ENCODE data around the gene ZNF787. TPM values are rescaled to one million over a fixed set of nuclear protein-coding genes. Genes with fewer than 3 reads are reported as not detected.

ZNF787 gene

DNA sequence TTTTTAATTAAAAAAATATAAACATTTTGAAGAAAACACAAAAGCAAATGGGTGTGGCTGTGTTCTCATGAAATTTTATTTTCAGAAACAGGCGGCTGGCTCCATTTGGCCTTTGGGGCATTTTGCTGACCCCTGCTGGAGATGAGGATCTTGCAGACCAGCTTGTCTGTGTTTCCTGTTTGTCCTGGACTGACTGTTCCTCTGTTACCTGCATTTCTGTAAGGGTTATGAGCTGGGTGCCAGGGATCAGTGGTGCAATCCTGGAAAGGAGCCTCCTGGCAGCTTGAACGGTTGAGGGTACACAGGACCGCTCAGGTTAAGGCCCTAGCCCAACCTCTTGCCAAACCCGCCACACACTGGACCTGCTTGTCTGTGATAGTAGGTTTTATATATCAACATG lies 49.9 kb downstream of the ZNF787 start:
- H3K4me3 ChIP-seq (ENCODE audit: low read length) = no peak overlapping the region
- no peaks in the 10 kb centered on the region for H3K27me3 ChIP-seq (ENCODE audit: control insufficient read depth, insufficient read depth, low read length)
- H3K4me2 ChIP-seq (ENCODE audit: low read length) = no peak overlapping the region
- peaks cover 3% of the 10 kb centered on the region for H3K4me1 ChIP-seq (ENCODE audit: control insufficient read depth, insufficient read depth, low read length)
- H3K36me3 ChIP-seq (ENCODE audit: insufficient read depth, low read length) = no peaks in the 10 kb centered on the region
- no peaks in the 10 kb centered on the region for H3K9me3 ChIP-seq (replicated peaks; ENCODE audit: low read length)
- H3K9ac ChIP-seq (ENCODE audit: low read depth, low read length) = no peak overlapping the region

DNA sequence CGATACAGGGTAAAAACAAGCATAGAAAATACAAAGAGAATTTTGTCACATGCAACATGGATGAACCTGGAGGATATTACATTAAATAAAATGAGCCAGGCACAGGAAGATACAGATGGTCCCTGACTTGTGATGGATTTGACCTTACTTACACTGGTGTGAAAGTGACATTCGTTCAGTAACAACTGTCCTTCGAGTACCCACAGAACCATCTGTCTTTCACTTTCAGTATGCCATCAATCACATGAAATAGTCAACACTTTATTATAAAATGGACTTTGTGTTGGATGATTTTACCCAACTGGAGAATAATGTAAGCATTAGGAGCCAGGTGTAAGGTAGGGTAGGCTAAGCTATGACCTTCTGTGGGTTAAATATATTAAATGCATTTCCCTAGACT lies 51.5 kb downstream of the ZNF787 start:
- H3K4me3 ChIP-seq (ENCODE audit: low read length) = no peak overlapping the region
- H3K9ac ChIP-seq (ENCODE audit: low read depth, low read length) = no peak overlapping the region
- no peaks in the 10 kb centered on the region for H3K9me3 ChIP-seq (replicated peaks; ENCODE audit: low read length)
- peaks cover 3% of the 10 kb centered on the region for H3K4me1 ChIP-seq (ENCODE audit: control insufficient read depth, insufficient read depth, low read length)
- no peak overlapping the region for H3K4me2 ChIP-seq (ENCODE audit: low read length)
- no peaks in the 10 kb centered on the region for H3K36me3 ChIP-seq (ENCODE audit: insufficient read depth, low read length)
- H3K27me3 ChIP-seq (ENCODE audit: control insufficient read depth, insufficient read depth, low read length) = no peaks in the 10 kb centered on the region

DNA sequence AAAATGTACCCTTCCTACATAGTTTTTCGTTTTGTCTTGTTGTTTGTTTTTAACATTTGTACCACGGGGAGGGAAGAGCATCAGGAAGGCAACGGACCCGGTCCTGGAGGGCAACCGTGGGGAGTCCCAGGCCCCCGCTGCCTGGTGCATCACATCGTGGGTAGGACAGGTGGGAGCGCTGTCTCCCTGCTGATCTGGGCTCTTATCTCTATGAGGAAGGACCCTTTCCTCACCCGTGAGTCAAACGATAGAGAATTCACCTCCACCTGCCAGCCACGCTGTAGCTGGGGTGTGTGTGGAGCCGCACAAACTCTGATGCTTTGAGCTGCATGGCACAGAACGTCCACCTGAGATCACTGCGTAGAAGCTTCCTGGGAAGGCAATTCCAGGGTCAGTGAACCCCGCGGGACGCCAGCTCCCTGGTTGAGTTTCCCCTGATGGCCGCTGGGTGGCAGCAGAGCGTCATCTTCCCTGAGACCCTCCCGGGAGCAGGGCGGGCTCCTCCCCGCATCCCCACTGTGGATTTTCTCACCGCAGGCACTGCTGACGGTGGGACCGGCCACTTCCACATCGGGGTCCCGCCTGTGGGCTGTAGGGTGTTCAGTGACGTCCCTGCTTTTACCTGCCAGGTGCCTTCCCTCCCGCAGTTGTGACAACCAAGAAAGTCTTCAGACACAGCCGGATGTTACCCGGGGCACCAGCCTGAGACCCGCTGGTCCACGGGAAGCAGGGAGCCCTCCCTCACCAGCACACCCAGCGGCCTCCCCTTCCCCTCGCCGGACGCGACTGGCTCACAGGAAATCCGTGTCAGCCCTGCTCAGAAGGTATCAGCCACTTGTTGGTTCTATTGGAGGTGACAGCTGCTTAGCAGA lies 54.7 kb downstream of the ZNF787 start:
- Histone ChIP-seq H3K4me1 (ENCODE audit: control insufficient read depth, insufficient read depth, low read length) (peaks cover 3% of the 10 kb centered on the region), H3K9ac (ENCODE audit: low read depth, low read length) (no peak overlapping the region), H3K27me3 (ENCODE audit: control insufficient read depth, insufficient read depth, low read length) (no peaks in the 10 kb centered on the region), H3K4me3 (ENCODE audit: low read length) (peak overlapping the region; percentile 57), H3K9me3 (replicated peaks; ENCODE audit: low read length) (no peaks in the 10 kb centered on the region), H3K36me3 (ENCODE audit: insufficient read depth, low read length) (no peaks in the 10 kb centered on the region), H3K4me2 (ENCODE audit: low read length) (peak overlapping the region; percentile 76)

DNA sequence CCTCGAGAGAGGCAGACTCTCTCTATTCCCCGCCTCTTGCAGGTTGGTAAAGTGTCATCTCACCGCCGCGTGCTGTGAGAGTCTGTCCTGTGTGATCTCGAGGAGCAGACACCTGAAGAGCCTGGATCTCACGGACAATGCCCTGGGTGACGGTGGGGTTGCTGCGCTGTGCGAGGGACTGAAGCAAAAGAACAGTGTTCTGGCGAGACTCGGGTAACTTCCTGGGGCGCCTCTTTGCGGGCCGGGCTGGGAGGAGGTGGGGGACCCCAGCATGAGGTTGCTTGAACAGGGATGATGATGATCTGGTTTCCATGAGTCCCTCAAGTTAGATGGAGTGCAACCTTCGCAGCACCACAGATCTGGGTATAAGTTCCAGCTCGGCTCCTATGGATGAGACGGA lies 67.5 kb downstream of the ZNF787 start:
- H3K4me3 ChIP-seq (ENCODE audit: low read length) = no peak overlapping the region
- H3K9ac ChIP-seq (ENCODE audit: low read depth, low read length) = no peak overlapping the region
- H3K36me3 ChIP-seq (ENCODE audit: insufficient read depth, low read length) = no peaks in the 10 kb centered on the region
- H3K4me2 ChIP-seq (ENCODE audit: low read length) = no peak overlapping the region
- H3K9me3 ChIP-seq (replicated peaks; ENCODE audit: low read length) = no peaks in the 10 kb centered on the region
- no peaks in the 10 kb centered on the region for H3K27me3 ChIP-seq (ENCODE audit: control insufficient read depth, insufficient read depth, low read length)
- no peaks in the 10 kb centered on the region for H3K4me1 ChIP-seq (ENCODE audit: control insufficient read depth, insufficient read depth, low read length)

Small RNA genes within 50 kb of the gene (small RNA-seq; reads per million reads assigned to genes)
- gene AC024580.2 (not detected), gene RF00019 (not detected)

Data from skeletal muscle satellite cell (primary cell).